Epidermal melanocyte (primary cell): ENCODE data around the gene FER.
"Not testable (repeated sequence)": the region's sequence is repeated elsewhere in the genome, so short reads cannot be mapped to it uniquely, and the experiment has no call there.

Source experiments
- DNase-seq: peaks from one replicate; pipeline ENCODE4 v3.0.0; 2011; ENCODE audit warnings: low spot score; ENCODE audit not compliant: insufficient read length

FER gene

DNA sequence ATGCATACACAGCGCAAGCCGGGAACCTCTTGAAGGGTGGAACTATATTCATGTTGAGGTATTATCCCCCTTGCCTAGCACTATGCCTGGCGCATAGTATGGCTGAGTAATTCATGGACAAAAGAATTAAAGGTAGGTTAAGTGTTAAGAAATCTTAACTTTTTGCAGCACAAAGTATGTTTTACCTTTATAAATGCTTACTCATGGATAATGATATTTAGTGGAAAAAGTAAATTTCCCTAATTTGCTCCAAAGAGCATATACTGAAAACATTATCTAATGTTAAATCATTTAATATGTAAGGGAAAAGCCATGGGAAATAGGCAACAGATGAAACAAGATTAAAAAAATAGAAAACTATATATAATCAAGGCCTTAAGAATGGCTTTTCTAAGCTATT, 365.9 kb downstream of the FER start:
- no peak for DNase-seq

DNA sequence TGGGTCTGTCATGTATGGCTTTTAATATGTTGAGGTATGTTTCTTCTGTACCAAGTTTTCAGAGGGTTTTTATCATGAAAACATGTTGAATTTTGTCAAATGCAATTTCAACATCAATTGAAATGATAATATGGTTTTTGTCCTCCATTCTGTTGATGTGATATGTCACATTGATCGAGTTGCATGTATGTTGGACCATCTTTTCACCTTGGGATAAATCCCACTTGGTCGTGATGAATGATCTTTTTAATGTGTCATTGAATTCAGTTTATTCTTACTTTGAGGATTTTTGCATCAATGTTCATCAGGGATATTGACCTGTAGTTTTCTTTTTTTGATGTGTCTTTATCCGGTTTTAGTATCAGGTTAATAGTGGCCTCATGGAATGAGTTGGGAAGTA, 373.5 kb downstream of the FER start:
- no peak for DNase-seq

DNA sequence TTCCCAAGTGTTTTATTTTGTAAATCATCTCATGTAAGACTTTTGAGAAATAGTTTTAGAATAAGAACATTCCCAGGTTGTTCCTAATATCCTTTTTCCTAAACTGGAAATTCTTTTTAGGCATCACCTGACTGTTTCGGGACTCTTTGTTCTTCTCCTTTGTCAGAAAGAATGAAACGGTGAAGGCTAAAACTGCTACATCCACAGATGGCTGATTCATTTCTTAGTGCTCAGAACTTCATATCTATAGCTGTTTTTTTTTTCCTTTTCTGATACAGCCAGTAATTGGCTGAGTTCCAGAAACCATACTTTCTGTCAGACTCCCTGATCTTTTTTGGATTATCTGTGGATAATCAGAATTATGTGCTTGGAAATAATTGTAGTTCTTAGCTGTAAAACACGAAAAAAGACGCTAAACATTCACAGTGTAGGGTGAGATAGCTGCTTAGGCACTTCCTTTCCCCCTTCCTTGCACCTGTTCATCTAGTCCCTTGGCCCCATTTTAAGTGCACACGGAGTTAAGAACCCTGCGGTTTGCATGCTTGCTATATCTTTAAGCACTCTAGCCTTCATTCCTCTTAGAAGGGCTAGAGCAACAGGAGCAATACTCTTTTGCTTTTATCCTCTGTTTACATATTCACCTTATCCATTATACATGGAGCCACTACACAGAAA, 378.2 kb downstream of the FER start:
- no peak for DNase-seq

DNA sequence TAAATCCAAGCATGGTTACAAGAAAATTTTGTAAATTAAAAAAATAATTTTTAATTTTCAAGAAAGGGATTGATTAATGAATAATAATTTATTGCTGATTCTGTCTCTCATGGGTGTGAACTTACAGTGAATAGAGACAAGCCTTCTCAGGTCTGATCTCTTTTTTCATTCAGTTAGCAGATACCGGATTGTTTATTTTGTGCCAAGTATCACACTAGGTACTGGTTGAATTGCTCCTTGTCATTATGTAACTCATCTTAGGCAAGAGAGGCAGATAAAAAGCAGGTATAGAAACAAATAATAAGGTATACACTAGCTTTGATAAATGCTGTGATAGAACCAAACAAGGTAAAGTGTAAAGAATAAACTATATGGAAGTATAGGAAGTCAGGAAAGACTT, 378.8 kb downstream of the FER start:
- DNase-seq: no peak

DNA sequence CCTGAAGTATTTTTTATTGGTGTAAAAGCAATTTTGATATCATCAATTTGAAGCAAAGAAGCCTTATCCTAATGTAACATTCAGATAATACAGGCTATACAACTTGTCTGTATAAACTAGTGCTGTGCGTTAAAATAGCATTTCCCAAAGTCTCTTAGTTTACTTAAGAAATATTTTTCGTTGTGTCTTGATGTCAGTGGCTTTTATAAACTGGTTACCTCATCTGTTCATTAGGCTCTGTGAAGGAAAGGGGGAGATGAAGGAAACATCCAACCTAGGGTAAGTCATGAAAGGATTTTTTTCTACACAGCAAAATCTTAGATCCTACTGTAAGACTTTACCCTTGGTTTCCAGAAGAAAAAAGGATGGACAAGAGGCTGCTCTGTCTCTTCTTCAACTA, 389.2 kb downstream of the FER start:
- DNase-seq: no peak

DNA sequence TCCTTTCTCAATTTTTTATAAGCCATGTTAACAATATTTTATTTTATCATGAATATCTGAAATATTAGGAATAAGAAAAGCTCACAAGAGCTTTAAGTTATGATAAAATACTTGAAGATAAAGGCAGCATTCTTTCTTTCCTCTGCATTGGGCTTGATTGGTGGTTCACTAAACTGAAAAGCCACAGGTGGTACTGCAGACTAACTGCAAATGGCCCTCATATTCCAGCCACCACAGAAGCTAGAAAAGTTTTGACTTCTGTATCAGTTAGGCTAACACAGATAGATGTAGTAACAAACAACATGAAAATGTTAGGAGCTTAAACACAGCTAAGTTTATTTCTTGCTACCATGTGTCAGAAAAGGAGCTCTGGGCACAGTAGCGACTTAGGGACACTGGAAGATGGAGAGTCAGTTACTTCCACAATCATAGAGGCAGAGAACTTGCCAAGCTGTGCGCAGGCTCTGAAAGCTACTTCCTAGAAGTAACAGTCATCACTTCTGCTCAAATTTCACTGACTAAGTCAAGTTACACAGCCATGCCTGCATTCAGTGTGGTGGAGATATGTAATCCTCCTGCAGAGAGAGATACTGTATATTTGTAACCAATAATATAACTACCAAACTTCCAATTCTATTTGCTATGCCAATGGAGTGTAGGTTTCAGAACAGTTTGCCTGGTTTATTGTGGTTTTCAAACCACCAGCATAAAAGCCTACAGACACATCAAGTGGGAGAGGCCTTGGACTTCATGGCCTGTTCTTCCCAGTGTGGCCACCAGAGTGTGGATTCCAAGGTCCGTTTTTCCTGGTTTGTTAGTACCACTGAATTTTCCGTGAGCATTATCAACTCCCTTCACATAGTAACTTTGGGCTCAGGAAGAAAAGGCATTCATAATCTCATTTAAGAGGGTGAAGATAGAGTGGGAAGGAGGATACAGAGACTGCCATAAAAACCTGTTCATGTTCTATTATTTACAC, 393.8 kb downstream of the FER start:
- DNase-seq: no peak

DNA sequence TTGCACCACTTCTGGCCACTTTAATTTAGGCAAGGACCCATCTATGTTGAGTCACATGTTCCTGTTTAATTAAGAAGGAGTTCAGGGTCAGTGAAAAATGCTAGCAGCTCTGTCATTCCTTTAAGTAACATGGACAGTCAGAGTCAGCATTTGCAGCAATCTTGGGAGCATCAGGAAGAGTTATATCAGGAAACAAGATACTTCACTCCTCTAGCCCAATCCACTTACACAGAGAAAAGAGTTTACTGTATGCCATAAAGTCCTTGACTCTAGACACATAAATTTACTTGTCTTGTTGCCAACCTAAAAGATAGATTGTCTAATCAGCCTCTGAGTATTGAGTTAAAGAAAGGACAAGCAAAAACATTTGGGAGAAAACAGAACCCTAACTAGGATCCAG, 395.3 kb downstream of the FER start:
- no peak for DNase-seq

DNA sequence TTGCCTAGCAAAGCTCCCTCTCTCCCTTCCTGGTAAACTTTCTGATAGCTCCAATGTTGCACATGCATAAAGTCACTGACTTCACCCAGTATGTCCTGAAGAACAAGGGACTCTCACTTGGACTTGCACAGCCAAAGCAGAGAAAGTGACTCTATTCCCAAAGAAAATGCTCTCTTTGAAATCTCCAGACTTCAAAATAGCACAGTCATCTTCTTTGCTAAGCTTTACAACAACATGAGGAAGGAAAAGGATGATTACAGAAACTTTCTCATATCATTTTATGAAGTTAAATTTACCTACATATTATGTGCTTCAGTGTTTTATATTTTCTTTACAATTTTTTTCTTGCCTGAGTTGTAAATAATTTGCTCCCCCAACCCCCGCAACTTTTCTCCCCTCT, 397.4 kb downstream of the FER start:
- no peak for DNase-seq

DNA sequence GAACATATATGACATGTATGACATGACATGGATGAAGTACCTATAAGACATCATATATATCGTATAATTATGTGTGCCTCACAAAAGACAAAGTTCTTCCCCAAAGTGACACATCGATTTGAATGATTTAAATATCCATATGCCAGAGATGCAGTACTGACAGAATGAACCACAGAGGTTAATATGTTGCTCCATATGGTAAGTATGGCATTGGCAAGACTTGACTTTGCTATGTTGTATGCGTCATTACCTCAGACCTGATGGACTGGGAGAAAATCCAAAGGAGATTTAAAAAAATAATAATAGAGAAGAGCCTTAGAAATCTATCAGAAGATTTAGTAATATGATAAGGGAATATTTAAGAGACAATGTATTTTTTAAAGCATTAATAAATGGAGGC, 398.9 kb downstream of the FER start:
- no peak for DNase-seq

DNA sequence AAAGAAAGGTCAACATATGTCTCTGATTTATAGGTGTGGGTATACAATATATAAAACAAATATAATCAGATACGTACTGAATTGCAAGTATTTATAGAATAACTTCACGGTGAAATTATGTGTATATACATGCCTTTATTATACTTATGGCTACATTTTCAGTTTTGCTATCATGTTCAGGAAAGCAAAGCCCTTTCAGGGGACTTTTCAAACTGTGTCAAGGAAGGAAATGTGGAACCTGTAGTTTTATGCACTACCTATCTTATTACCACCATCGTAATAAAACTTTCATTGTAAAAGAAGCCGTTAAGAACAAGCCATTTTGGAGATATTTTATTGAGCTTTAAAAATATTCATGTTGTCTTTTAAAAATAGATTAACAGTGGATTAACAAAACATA, 404.9 kb downstream of the FER start:
- DNase-seq: no peak

DNA sequence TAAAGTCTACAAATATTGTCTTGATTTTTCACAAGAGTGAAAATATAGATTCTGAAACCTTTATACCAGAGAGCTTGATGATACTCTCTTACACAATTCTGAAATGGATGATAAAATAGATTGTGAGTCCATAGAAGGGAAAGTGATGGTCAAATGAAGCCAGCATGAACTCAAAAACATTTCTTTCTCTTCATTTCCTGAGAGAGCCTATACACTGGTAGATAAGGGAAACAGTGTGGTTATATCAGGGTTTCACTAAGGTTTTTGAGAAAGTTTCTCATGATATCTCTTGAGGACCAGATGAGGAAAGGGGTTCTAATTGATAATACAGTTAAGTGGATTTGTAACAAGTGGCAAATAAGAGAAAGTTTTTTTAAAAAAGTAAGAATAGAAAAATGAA, 407.9 kb downstream of the FER start:
- no peak for DNase-seq

DNA sequence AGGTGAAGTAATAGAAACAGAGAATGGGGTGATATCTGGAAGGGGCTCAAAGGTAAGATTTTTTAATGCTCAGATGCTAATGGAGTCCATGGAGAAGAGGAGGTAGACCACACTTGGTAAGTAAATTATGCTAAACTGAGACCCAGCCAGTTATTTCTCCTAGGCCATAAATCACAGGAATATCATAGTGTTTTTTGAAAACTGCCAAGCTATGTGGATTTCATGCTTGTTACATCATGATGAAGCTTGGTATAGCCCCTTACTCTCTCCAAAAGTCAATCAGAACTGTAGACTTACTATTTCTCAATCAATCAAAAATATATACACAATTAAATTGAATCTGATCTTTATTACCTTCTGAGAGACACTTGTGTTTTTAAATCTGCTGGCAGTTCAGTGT, 409.2 kb downstream of the FER start:
- no peak for DNase-seq

DNA sequence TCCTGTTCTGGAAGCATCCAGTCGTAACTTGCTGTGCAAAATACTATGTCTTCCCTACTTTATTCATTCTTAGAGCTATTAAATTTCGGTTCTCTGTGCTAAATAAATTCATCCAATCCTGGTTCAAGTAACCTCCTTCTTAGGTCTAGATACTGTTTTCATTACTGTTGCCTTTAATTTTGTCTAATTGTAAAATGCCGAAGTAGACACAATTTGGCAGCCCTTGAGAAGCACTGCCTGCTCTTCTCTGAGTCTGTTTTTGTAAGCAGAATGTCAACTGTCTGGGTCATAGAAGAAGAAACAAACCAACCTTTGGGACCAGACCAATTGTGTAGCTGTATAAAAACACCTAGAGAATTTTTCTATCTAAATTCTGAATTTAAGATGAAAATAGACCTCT, 412.8 kb downstream of the FER start:
- no peak for DNase-seq

DNA sequence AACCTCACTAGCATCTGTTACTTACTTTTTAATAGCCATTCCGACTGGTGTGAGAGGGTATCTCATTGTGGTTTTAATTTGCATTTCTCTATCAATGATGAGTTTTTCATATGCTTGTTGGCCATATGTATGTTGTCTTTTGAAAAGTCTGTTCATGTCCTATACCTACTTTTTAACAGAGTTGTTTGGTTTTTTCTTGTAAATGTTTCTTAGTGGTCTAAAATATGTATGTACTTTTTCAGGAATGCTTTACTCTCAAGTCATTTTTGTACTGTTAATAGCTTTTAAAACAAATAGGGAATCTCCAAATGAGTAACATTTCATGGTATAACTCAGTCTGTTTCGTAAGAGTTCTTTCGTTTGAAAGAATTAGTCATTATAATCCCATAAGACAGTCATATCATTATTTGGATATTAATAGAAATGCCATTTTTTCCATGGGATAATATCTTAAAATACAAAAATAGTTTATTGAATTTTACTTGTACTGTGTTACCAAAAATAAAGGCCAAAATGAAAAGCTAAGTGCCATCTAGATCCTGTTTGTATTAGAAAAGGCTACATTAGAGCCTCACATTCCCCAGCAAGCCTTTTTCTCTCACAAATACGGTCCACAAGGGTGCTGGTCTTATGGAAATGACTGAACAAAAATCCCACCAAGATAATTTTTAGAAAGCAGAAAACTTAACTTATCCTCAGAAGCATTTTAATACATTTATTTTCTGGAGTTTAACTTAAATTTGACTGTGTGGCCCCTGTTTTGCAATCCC, 414.4 kb downstream of the FER start:
- DNase-seq: no peak

DNA sequence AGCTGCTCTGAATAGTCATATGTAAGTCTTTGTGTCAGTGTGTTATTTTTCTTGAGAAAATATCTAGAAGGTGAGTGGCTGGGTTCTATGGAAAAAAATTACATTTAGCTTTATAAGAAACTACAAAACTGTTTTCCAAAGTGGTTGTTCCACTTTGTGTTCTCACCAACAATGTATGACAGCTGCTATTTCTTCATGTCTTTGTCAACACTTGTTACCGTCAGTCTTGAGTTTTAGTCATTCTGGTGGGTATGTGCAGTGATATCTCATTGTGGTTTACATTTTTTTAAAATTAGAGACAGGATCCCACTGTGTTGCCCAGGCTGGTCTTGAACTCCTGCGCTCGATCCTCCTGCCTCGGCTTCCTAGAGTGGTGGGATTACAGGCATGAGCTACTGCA, 415.6 kb downstream of the FER start:
- no peak for DNase-seq

DNA sequence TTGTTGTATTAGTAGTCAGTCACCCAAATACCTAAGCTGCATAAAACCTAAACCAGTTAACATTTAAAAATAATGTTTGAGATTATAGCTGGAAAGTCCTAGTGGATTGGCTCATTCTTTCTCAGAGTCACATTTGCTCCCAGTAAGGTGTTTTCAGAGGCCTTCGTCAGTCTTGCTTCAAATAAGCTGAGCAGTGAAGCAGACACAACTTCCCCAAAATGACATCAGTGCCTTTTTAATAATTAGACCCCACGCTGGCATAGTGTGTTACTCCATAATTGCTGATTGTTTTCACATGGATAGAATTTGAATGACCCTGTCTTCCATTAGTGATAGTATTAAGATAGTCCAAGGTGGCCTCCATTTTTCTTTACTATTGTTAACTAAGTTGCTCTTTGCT, 416.3 kb downstream of the FER start:
- no peak for DNase-seq

DNA sequence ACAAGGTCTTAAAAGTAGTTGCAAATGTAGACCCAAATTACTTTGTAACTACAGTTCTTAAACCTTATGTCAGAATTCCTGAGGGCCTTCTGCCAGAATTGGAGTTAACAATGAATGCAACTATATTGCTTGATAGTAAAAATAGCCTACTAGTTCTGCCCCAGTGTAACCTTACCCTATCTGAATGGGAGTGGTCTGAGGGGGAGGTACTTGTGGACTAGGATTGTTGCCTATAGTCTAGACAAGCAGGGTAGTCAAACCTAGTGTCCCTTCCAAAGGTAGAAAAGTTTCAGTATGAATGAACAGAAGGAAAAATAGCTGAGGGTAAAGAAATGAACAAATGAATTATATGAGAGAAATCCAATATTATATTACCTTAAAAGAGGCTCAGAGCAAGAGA, 419.9 kb downstream of the FER start:
- no peak for DNase-seq

DNA sequence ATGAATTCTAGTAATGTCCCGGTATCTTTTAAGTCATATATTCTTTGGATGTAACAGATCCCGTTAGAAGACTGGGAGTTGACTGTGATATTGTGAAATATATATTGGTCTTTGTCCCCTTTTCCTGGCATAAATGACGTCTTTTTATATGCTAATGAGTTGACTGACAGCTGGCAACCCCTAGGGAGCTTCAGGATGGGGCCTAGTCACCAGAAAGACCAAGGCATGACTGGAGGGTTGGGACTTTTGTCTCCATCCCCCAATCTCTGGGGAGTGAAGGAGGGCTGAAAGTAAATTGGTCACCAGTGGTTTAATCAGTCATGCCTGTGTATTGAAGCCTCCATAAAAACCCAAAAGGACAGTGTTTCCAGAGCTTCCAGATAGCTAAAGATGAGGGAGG, 420.5 kb downstream of the FER start:
- DNase-seq: no peak

DNA sequence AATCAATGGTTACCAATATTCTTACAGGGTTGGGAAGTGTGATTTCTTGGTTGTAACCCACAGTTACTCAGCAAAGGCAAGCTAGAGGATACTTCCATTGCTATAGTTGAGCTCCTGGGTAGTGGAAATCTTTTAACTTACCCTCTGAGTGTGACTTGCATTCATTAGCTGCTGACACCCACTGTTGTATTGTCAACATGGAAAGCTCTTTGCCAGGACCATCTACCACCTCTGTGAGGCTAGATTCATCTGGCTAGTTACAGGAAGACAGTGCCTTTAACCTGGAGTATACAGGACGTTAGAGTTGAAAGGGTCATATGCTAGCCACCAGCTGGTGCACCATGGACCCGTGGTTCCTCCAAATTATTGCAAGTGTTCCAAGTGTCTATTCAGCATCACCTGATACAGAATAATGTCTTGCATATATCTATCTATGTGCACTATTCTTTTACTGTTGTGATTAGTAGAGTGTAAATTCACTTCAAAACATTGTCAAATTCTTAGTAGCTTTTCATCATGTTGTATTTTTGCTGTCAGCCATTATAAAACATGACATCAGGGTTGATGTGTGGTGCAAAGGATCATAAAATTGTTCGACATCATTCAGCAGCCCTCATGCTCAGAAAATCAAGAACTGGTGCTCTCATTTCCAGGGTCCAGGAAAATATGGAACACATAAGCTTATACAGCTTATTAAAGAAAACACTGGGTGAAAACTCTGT, 423.1 kb downstream of the FER start:
- DNase-seq: no peak

DNA sequence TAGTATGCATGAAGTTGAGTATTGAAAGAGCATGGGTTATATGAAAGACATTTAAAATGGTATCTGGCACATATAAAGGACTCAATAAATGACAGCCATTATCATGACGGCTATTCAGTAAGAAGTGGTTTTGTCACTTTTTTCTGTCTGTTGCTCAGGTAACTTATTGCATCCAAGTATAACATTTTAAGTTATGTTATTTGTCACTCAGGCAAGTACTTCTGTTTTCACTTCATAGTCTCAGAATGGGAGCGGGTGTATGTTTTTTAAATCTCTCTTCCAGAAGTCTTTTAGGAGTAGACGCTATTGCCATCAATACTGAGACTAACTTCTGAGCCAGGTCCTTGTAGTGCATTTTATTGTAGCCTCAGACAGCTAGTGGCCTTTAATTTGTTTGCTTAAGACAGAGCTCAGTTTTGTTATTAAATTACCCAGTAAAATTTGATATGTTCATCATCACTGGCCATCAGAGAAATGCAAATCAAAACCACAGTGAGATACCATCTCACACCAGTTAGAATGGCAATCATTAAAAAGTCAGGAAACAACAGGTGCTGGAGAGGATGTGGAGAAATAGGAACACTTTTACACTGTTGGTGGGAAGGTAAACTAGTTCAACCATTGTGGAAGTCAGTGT, 423.9 kb downstream of the FER start:
- DNase-seq: not testable (repeated sequence)
